Fibroblast of skin of scalp (primary cell): ENCODE results near the gene ZFYVE27.

ENCODE experiments used
- DNase-seq: peaks from one replicate; pipeline ENCODE4 v3.0.0-alpha.2; 2013

The ZFYVE27 gene

GRCh38 chr10:97791824-97792721, 55.1 kb downstream of the ZFYVE27 start:
- peak; percentile 54 for DNase-seq

GRCh38 chr10:97795886-97796285, 59.0 kb downstream of the ZFYVE27 start:
- DNase-seq: no peak

- no peak for DNase-seq
Observed at GRCh38 chr10:97796651-97797050, 59.7 kb downstream of the ZFYVE27 start.

GRCh38 chr10:97798958-97799610, 62.2 kb downstream of the ZFYVE27 start:
- DNase-seq: no peak

GRCh38 chr10:97800474-97800873, 63.5 kb downstream of the ZFYVE27 start:
- no peak for DNase-seq

- no peak for DNase-seq
Observed at GRCh38 chr10:97801422-97801821, 64.5 kb downstream of the ZFYVE27 start.

GRCh38 chr10:97805096-97805884, 68.4 kb downstream of the ZFYVE27 start:
- DNase-seq: no peak

- DNase-seq: no peak
Observed at GRCh38 chr10:97805949-97806348, 69.0 kb downstream of the ZFYVE27 start.

- no peak for DNase-seq
Observed at GRCh38 chr10:97810446-97810845, 73.5 kb downstream of the ZFYVE27 start.
